HepG2 (cell line): Measurements from ENCODE around the gene BYSL. TPM values are rescaled to one million over a fixed set of nuclear protein-coding genes. Genes with fewer than 3 reads are reported as not detected.

Experiments
- ATAC-seq: fragments of 200-7000 bp; cut with Tn5 transposase; 3 replicates; pipeline ENCODE4 v1.9.1; 2020; ENCODE audit warnings: mild to moderate bottlenecking, moderate library complexity
- BruUV-seq: library from RNA; stranded (reverse); fragments of 400-500 nt; replicated peaks from 2 replicates; lab custom pipeline; 2021; lab: Mats Ljungman, UMichigan
- CTCF ChIA-PET: fragments of 300-600 bp; formaldehyde crosslinking; extraction: SDS; loops from one replicate; lab custom pipeline; 2021; ENCODE audit warnings: low total read pairs, inconsistent platforms, low intra/inter-chr PET ratio; lab: Yijun Ruan, JAX
- POLR2A ChIA-PET: fragments of 350-600 bp; sonication (Branson Sonifier 250); formaldehyde crosslinking; loops from one replicate; lab custom pipeline; 2020; ENCODE audit warnings: antibody characterized with exemption, inconsistent platforms; lab: Yijun Ruan, JAX
- DNase-seq: peaks from one replicate; pipeline ENCODE4 v3.0.0-alpha.2; 2015; ENCODE audit warnings: low spot score
- FAIRE-seq: peaks from 3 replicates; lab custom pipeline; 2011; peaks lifted over from hg19 to GRCh38; lab: Jason Lieb, UNC
- H2AFZ ChIP-seq: one replicate; pipeline ENCODE4 v1.6.1; 2011; ENCODE audit warnings: low read length, inconsistent platforms
- H3K27ac ChIP-seq: fragments of 300-600 bp; 3 replicates; pipeline ENCODE4 v1.8.0; 2011; ENCODE audit warnings: mixed run types, mild to moderate bottlenecking, mixed read lengths, low read length, inconsistent platforms; ENCODE audit not compliant: insufficient read depth; ENCODE audit errors: extremely low read length
- H3K27me3 ChIP-seq, 2 experiments: fragments of 200-600 bp in 1 of 2; 2 replicates in 1 of 2; 3 replicates in 1 of 2; pipeline versions ENCODE4 v1.6.0 to v1.8.0; 2011; ENCODE audit warnings: low read length in 2 of 2, mild to moderate bottlenecking in 2 of 2, moderate library complexity in 2 of 2, inconsistent platforms in 1 of 2; ENCODE audit not compliant: insufficient read depth in 2 of 2, control insufficient read depth in 1 of 2
- H3K36me3 ChIP-seq, 2 experiments: fragments of 200-600 bp in 1 of 2; replicated peaks in 1 of 2; 2 replicates in 1 of 2; 3 replicates in 1 of 2; pipeline versions ENCODE4 v1.5.1 to v1.8.0; 2011; ENCODE audit warnings: low read length in 2 of 2, inconsistent platforms in 1 of 2; ENCODE audit not compliant: insufficient read depth in 2 of 2, control insufficient read depth in 1 of 2
- H3K4me1 ChIP-seq: 2 replicates; pipeline ENCODE4 v1.5.1; 2012; ENCODE audit warnings: low read length, inconsistent platforms; ENCODE audit not compliant: insufficient read depth
- H3K4me2 ChIP-seq: 2 replicates; pipeline ENCODE4 v1.6.0; 2011; ENCODE audit warnings: low read depth, low read length, inconsistent platforms
- H3K4me3 ChIP-seq, 3 experiments: fragments of 200-600 bp in 1 of 3; sonication (generic), shearing (Covaris generic) in 1 of 3; replicated peaks in 1 of 3; 2 replicates each; pipeline ENCODE4 v1.5.1; 2011 to 2016; ENCODE audit warnings: low read length in 3 of 3, inconsistent platforms in 2 of 3, low read depth in 2 of 3, mild to moderate bottlenecking in 2 of 3, control low read depth in 1 of 3, mixed read lengths in 1 of 3; ENCODE audit not compliant: insufficient read depth in 1 of 3
- H3K79me2 ChIP-seq: one replicate; pipeline ENCODE4 v1.6.1; 2011; ENCODE audit warnings: low read length, inconsistent platforms; ENCODE audit not compliant: insufficient read depth
- H3K9ac ChIP-seq: 2 replicates; pipeline ENCODE4 v1.6.0; 2011; ENCODE audit warnings: mild to moderate bottlenecking, low read depth, low read length, inconsistent platforms; ENCODE audit not compliant: insufficient read depth
- H3K9me3 ChIP-seq: 2 replicates; pipeline ENCODE4 v1.5.1; 2012; ENCODE audit warnings: mild to moderate bottlenecking, low read length
- H4K20me1 ChIP-seq: 2 replicates; pipeline ENCODE4 v1.6.0; 2011; ENCODE audit warnings: inconsistent platforms, mild to moderate bottlenecking, low read length, moderate library complexity; ENCODE audit not compliant: insufficient read depth
- CENPX ChIP-seq: sonication (generic); formaldehyde crosslinking; IDR thresholded peaks from 2 replicates; pipeline ENCODE4 v1.9.0; 2021; ENCODE audit warnings: mild to moderate bottlenecking, missing genetic modification reagents, moderate library complexity
- MAFF ChIP-seq: IDR thresholded peaks from 2 replicates; pipeline ENCODE4 v1.6.1; 2011; ENCODE audit warnings: low read depth, low read length, improper control_type of control experiment
- MAFK ChIP-seq, 2 experiments: IDR thresholded peaks in 1 of 2; conservative IDR thresholded peaks in 1 of 2; 2 replicates each; pipeline ENCODE4 v1.6.1; 2011; ENCODE audit warnings: improper control_type of control experiment in 2 of 2, low read length in 2 of 2
- NBN ChIP-seq: fragments of 450-650 bp; conservative IDR thresholded peaks from 2 replicates; pipeline ENCODE4 v1.6.1; 2017
- NKX3-1 ChIP-seq: sonication (generic); formaldehyde crosslinking; IDR thresholded peaks from 2 replicates; pipeline ENCODE4 v1.5.0; 2020; ENCODE audit warnings: missing genetic modification reagents
- PCBP1 ChIP-seq: fragments of 200-400 bp; formaldehyde crosslinking; IDR thresholded peaks from 2 replicates; pipeline ENCODE4 v1.6.1; 2017; ENCODE audit warnings: mild to moderate bottlenecking, low read depth, low read length, borderline replicate concordance
- PPARG ChIP-seq: conservative IDR thresholded peaks from 2 replicates; pipeline ENCODE4 v1.6.1; 2016; ENCODE audit warnings: missing biosample characterization, missing genetic modification reagents
- TFE3 ChIP-seq: IDR thresholded peaks from 2 replicates; pipeline ENCODE4 v1.6.1; 2016
- ZBTB26 ChIP-seq: IDR thresholded peaks from 2 replicates; pipeline ENCODE4 v1.6.1; 2016; ENCODE audit warnings: missing compliant biosample characterization, missing genetic modification reagents, borderline replicate concordance
- WGBS: methylation state at CpG from one replicate; pipeline ENCODE4 v1.1.6; 2017; ENCODE audit warnings: low lambda C conversion rate; 5-methylcytosine and 5-hydroxymethylcytosine counted together
- in situ Hi-C: cut with HindIII; loops from 2 replicates; pipeline ENCODE4 v1.10.0; 2017; ENCODE audit warnings: low pct_unique_long_range_greater_than_20kb; ENCODE audit not compliant: extremely low pct_ligation_motif_present
- intact Hi-C: fragments of 100-400 bp; cut with micrococcal nuclease; formaldehyde crosslinking; loops from one replicate; pipeline ENCODE4 v1.10.0; 2022; ENCODE audit not compliant: unreplicated experiment
- polyA plus RNA-seq, 8 experiments: library from polyadenylated mRNA; depleted of rRNA in 3 of 8; stranded (reverse) in 7 of 8; unstranded in 1 of 8; fragments of >200 nt; fragmentation: Illumina TruSeq in 4 of 8; extraction: Trizol in 4 of 8; gene quantifications; 2 replicates each; pipeline versions ENCODE4 v1.2.1 to v1.2.3, GENCODE V29; 2011 to 2016; ENCODE audit warnings: low read depth in 4 of 8, missing spikeins in 1 of 8, mixed read lengths in 1 of 8; ENCODE audit not compliant: insufficient read depth in 1 of 8
- total RNA-seq, 5 experiments: library from RNA; depleted of rRNA; stranded (reverse); fragments of >200 nt; fragmentation: Illumina TruSeq; extraction: Trizol; gene quantifications; 2 replicates each; pipeline ENCODE4 v1.2.3, GENCODE V29; 2016; ENCODE audit warnings: low read depth in 1 of 5

Gene BYSL
- total and polyA plus RNA-seq, 2 of the 13 experiments (the other 11 are each of a cell fraction or from before 2014, with no cell fraction given): 27.9 to 28.6 TPM

GRCh38 chr6:41967312-41968287 lies 46.3 kb downstream of the BYSL start:
- in situ Hi-C loops (no loop called here), intact Hi-C loops (loop anchor here (2.0 kb wide), 1 partner anchor 27 kb away; the partner anchor contains the start of gene CCND3)
- Histone ChIP-seq H3K4me1 (peaks cover 45% of the 10 kb centered on the region), H3K9ac (no peak overlapping the region), H3K4me3 (no peak overlapping the region), H2AFZ (no peak overlapping the region), H3K27ac (no peak overlapping the region), H3K4me2 (0 out of 2 replicates have a peak overlapping the region, but pooled peaks have one; percentile 5), H3K79me2 (no peaks in the 10 kb centered on the region), H3K27me3 (no peaks in the 10 kb centered on the region), H4K20me1 (no peaks in the 10 kb centered on the region), H3K36me3 (no peaks in the 10 kb centered on the region), H3K9me3 (no peaks in the 10 kb centered on the region)
- BruUV-seq: no TSS peak
- CTCF ChIA-PET: no interaction called here
- POLR2A ChIA-PET: no interaction called here
- DNase-seq: no peak
- WGBS: 88% methylated on average over 7 of the region's 7 CpGs
- FAIRE-seq: no peak
- peak; percentile 65 to 79 for TF ChIP-seq MAFK (conservative IDR thresholded peaks at IDR 0.05 in 1 of 2, IDR thresholded peaks at IDR 0.05 in 1 of 2; ENCODE audit: low read length in 2 of 2)
- no peak for TF ChIP-seq PCBP1
- TF ChIP-seq NBN: no peak
- peak; percentile 81 for TF ChIP-seq MAFF
- no peak for TF ChIP-seq ZBTB26
- no peak for TF ChIP-seq CENPX (CRISPR knock-in tag)
- no peak for TF ChIP-seq PPARG (CRISPR knock-in tag)
- no peak for TF ChIP-seq NKX3-1 (CRISPR knock-in tag)
- no peak for TF ChIP-seq TFE3
- no peak for ATAC-seq
